T-helper 1 cell treated with Interleukin-12 subunit alpha and Interleukin-12 subunit beta and Interleukin-4 antibody, amounts not matched to agents 30 ng/mL and 1 ng/mL, for 36 hours (primary cell): ENCODE measurements around the gene TADA2B. TPM values are rescaled to one million over a fixed set of nuclear protein-coding genes. Genes with fewer than 3 reads are reported as not detected.

Experiments
- intact Hi-C: fragments of 100-400 bp; cut with micrococcal nuclease; formaldehyde crosslinking; loops from one replicate; pipeline ENCODE4 v1.15.1; 2024
- total RNA-seq: library from RNA; stranded (reverse); gene quantifications from 2 replicates; pipeline ENCODE4 v1.2.3, GENCODE V29; 2022

TADA2B gene
- total RNA-seq, 1 donor from 2014 or later, result 34.2 TPM

- intact Hi-C loops, result loop anchor here (5.0 kb wide), 3 partner anchors 78 to 1338 kb away; partner anchors contain the start of genes ACOX3 and TRMT44
These were observed 61.3 kb downstream of the TADA2B start for GRCh38 chr4:7104366-7105031.

DNA sequence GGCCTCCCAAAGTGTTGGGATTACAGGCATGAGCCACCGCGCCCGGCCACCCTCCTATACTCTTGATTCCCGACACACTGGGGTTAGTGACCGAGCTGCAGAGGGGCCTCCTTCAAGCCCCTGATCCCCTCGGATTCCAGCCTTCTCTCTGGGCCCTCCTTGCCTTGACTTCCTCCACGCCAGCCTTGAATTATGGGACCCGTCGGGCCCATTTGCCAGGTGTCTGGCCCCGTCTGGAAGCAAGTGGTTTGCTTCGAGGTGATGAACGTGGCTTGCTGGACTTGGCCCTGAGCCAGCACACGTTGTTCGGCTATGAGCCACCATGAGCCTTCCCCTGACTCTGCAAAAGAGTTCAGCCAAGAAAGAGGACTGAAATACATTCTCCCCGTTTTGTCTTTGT, 62.1 kb downstream of the TADA2B start:
- intact Hi-C loops, result no loop called here

- intact Hi-C loops, result no loop called here
These were observed 64.2 kb downstream of the TADA2B start for GRCh38 chr4:7107166-7107905.

Other genes with a start within 250 kb of the TADA2B start
- gene TBC1D14, start 133.5 kb upstream of the TADA2B start, total RNA-seq, result 70.7 and 76.7 TPM in 2 replicates
- gene GRPEL1, start 24.7 kb downstream of the TADA2B start, total RNA-seq, result 53.2 and 54.2 TPM in 2 replicates
- not detected in 2 replicates for gene SORCS2, start 149.2 kb downstream of the TADA2B start, total RNA-seq